HepG2 (cell line): ENCODE data around the gene ZFYVE26. TPM values are rescaled to one million over a fixed set of nuclear protein-coding genes. Genes with fewer than 3 reads are reported as not detected.
A peak's percentile ranks its signal among the peaks of the same experiment; 100 is the strongest.

Experiments used
- ARNTL ChIP-seq: sonication (generic); formaldehyde crosslinking; IDR thresholded peaks from 2 replicates; pipeline ENCODE4 v1.4.0; 2020; ENCODE audit warnings: mild to moderate bottlenecking, missing genetic modification reagents
- DZIP1 ChIP-seq: sonication (generic); formaldehyde crosslinking; IDR thresholded peaks from 2 replicates; pipeline ENCODE4 v1.5.0; 2020; ENCODE audit warnings: mild to moderate bottlenecking, missing genetic modification reagents
- FOXO1 ChIP-seq: sonication (generic); formaldehyde crosslinking; IDR thresholded peaks from 2 replicates; pipeline ENCODE4 v1.4.0; 2020; ENCODE audit warnings: missing genetic modification reagents
- ISL2 ChIP-seq: sonication (generic); formaldehyde crosslinking; IDR thresholded peaks from 2 replicates; pipeline ENCODE4 v1.5.0; 2020; ENCODE audit warnings: missing genetic modification reagents
- KAT2B ChIP-seq: fragments of 150-350 bp; IDR thresholded peaks from 2 replicates; pipeline ENCODE4 v1.6.1; 2014; ENCODE audit warnings: low read depth, low read length, borderline replicate concordance
- NR2C2 ChIP-seq: sonication (generic); formaldehyde crosslinking; IDR thresholded peaks from 2 replicates; pipeline ENCODE4 v1.4.0; 2020; ENCODE audit warnings: missing genetic modification reagents, mild to moderate bottlenecking, moderate library complexity, borderline replicate concordance
- PLSCR1 ChIP-seq: sonication (generic); formaldehyde crosslinking; IDR thresholded peaks from 2 replicates; pipeline ENCODE4 v1.5.0; 2020; ENCODE audit warnings: missing genetic modification reagents, mild to moderate bottlenecking, borderline replicate concordance
- PRDM10 ChIP-seq: sonication (generic); formaldehyde crosslinking; IDR thresholded peaks from 2 replicates; pipeline ENCODE4 v1.4.0; 2020; ENCODE audit warnings: low read depth, missing genetic modification reagents
- SALL1 ChIP-seq: sonication (generic); formaldehyde crosslinking; IDR thresholded peaks from 2 replicates; pipeline ENCODE4 v1.8.0; 2022; ENCODE audit warnings: mild to moderate bottlenecking, missing genetic modification reagents
- SIN3B ChIP-seq: fragments of 150-350 bp; IDR thresholded peaks from 2 replicates; pipeline ENCODE4 v1.6.1; 2014; ENCODE audit warnings: low read length
- SP5 ChIP-seq: IDR thresholded peaks from 2 replicates; pipeline ENCODE4 v1.6.1; 2016; ENCODE audit warnings: low read depth, borderline replicate concordance
- XBP1 ChIP-seq: sonication (generic); formaldehyde crosslinking; IDR thresholded peaks from 2 replicates; pipeline ENCODE4 v1.5.0; 2020; ENCODE audit warnings: missing genetic modification reagents
- ZFYVE20 ChIP-seq: sonication (generic); formaldehyde crosslinking; IDR thresholded peaks from 2 replicates; pipeline ENCODE4 v1.8.0; 2023; ENCODE audit warnings: low read depth, mild to moderate bottlenecking, moderate library complexity, missing genetic modification reagents, borderline replicate concordance
- ZNF354B ChIP-seq: sonication (generic); formaldehyde crosslinking; IDR thresholded peaks from 2 replicates; pipeline ENCODE4 v1.8.0; 2022; ENCODE audit warnings: mild to moderate bottlenecking, missing genetic modification reagents
- ZNF609 ChIP-seq: sonication (generic); formaldehyde crosslinking; IDR thresholded peaks from 2 replicates; pipeline ENCODE4 v1.4.0; 2020; ENCODE audit warnings: mild to moderate bottlenecking, missing genetic modification reagents, borderline replicate concordance
- ZNF792 ChIP-seq: IDR thresholded peaks from 2 replicates; pipeline ENCODE4 v1.6.1; 2016
- ZSCAN20 ChIP-seq: sonication (generic); formaldehyde crosslinking; IDR thresholded peaks from 2 replicates; pipeline ENCODE4 v1.4.0; 2020; ENCODE audit warnings: missing genetic modification reagents, mild to moderate bottlenecking, borderline replicate concordance
- polyA plus RNA-seq, 8 experiments: library from polyadenylated mRNA; depleted of rRNA in 3 of 8; stranded (reverse) in 7 of 8; unstranded in 1 of 8; fragments of >200 nt; fragmentation: Illumina TruSeq in 4 of 8; extraction: Trizol in 4 of 8; gene quantifications; 2 replicates each; pipeline versions ENCODE4 v1.2.1 to v1.2.3, GENCODE V29; 2011 to 2016; ENCODE audit warnings: low read depth in 4 of 8, missing spikeins in 1 of 8, mixed read lengths in 1 of 8; ENCODE audit not compliant: insufficient read depth in 1 of 8
- total RNA-seq, 5 experiments: library from RNA; depleted of rRNA; stranded (reverse); fragments of >200 nt; fragmentation: Illumina TruSeq; extraction: Trizol; gene quantifications; 2 replicates each; pipeline ENCODE4 v1.2.3, GENCODE V29; 2016; ENCODE audit warnings: low read depth in 1 of 5

ZFYVE26 gene
- total and polyA plus RNA-seq, 2 of the 13 experiments (the other 11 are each of a cell fraction or from before 2014, with no cell fraction given), result 13.6 to 16.4 TPM

GRCh38 chr14:67738740-67739504 is 77.5 kb downstream of the ZFYVE26 start (continued):
- TF ChIP-seq ARNTL (CRISPR knock-in tag), result peak; percentile 95
- TF ChIP-seq ZNF609, result peak; percentile 53; the same call in 1 of the 2 replicates
- peak; percentile 99 for TF ChIP-seq SALL1 (CRISPR knock-in tag)
- TF ChIP-seq FOXO1, result 0 out of 2 replicates have a peak, but pooled peaks have one; percentile 28
- TF ChIP-seq ISL2 (CRISPR knock-in tag), result peak; percentile 44; the same call in 1 of the 2 replicates
- TF ChIP-seq NR2C2 (CRISPR knock-in tag), result 0 out of 2 replicates have a peak, but pooled peaks have one; percentile 22
- TF ChIP-seq SIN3B, result no peak
- TF ChIP-seq XBP1 (CRISPR knock-in tag), result no peak
- TF ChIP-seq DZIP1 (CRISPR knock-in tag), result no peak
- no peak for TF ChIP-seq ZSCAN20 (CRISPR knock-in tag)
- TF ChIP-seq ZNF354B (CRISPR knock-in tag), result no peak
- TF ChIP-seq SP5, result no peak
- TF ChIP-seq ZFYVE20 (CRISPR knock-in tag), result no peak
- TF ChIP-seq KAT2B, result no peak
- TF ChIP-seq PRDM10 (CRISPR knock-in tag), result no peak
- TF ChIP-seq PLSCR1, result no peak
- 0 out of 2 replicates have a peak, but pooled peaks have one; percentile 13 for TF ChIP-seq ZNF792 (CRISPR knock-in tag)
